Transverse colon (tissue), 4 donors: Measurements from ENCODE around the gene NPIPB13. TPM values are rescaled to one million over a fixed set of nuclear protein-coding genes. Genes with fewer than 3 reads are reported as not detected.
"Not testable (repeated sequence)": the region's sequence is repeated elsewhere in the genome, so short reads cannot be mapped to it uniquely, and the experiment has no call there.

Source experiments
- DNase-seq: peaks from one replicate; pipeline ENCODE4 v3.0.0-alpha.2; 2019
- H3K27ac ChIP-seq, 4 donors: fragments of 200-600 bp; sonication (generic); 2 replicates each; pipeline ENCODE4 v1.5.1; 2016 to 2018; ENCODE audit warnings: inconsistent platforms in 4 of 4
- H3K27me3 ChIP-seq: fragments of 200-600 bp; sonication (generic); 2 replicates; pipeline ENCODE4 v1.5.1; 2017; ENCODE audit warnings: inconsistent platforms
- H3K36me3 ChIP-seq, 4 donors: fragments of 200-600 bp; sonication (generic); 2 replicates each; pipeline ENCODE4 v1.5.1; 2017 to 2019; ENCODE audit warnings: inconsistent platforms in 4 of 4
- H3K4me1 ChIP-seq, 4 donors: fragments of 200-600 bp; sonication (generic); 2 replicates each; pipeline ENCODE4 v1.5.1; 2017 to 2020; ENCODE audit warnings: inconsistent platforms in 4 of 4
- H3K4me3 ChIP-seq, 4 donors: fragments of 200-600 bp; sonication (generic); 1 replicate in 1 of 4; 2 replicates in 3 of 4; pipeline versions ENCODE4 v1.5.1 to v1.6.1; 2017 to 2019; ENCODE audit warnings: inconsistent platforms in 4 of 4
- H3K9me3 ChIP-seq, 2 donors: fragments of 200-600 bp; sonication (generic); 2 replicates each; pipeline ENCODE4 v1.5.1; 2017 to 2019; ENCODE audit warnings: inconsistent platforms in 2 of 2
- WGBS, 2 donors: methylation state at CpG; one replicate each; pipeline ENCODE4 v1.1.5; 2018; ENCODE audit warnings: low coverage in 1 of 2; 5-methylcytosine and 5-hydroxymethylcytosine counted together
- in situ Hi-C, 4 donors: fragments of 200-750 bp; cut with MboI; loops; one replicate each; pipeline versions ENCODE4 v1.15.0 to v1.15.1; 2017; ENCODE audit warnings: low sequenced_read_pairs in 3 of 4, low pct_ligation_motif_present in 1 of 4, low pct_unique_long_range_greater_than_20kb in 1 of 4
- intact Hi-C: fragments of 100-400 bp; cut with DNase I; formaldehyde crosslinking; loops from one replicate; pipeline ENCODE4 v1.15.1; 2023; ENCODE audit warnings: low total_unique reads
- total RNA-seq, 4 donors: library from RNA; depleted of rRNA; stranded (reverse); fragments of >200 nt; gene quantifications; one replicate each; pipeline ENCODE4 v1.1.0, GENCODE V29; 2016

NPIPB13 gene
- total RNA-seq: 1 to 10 TPM; 2.4 to 6.4 (median 5.2) TPM

- DNase-seq, H3K27ac ChIP-seq, H3K4me1 ChIP-seq, intact Hi-C loops, H3K9me3 ChIP-seq, H3K36me3 ChIP-seq, H3K4me3 ChIP-seq, in situ Hi-C loops, H3K27me3 ChIP-seq: not testable (repeated sequence)
- WGBS, 2 donors: no CpG with 5 or more reads among the region's 4 CpGs
These were observed at the start of gene NPIPB13 for GRCh38 chr16:30248379-30248778. NPIPB13 (minus strand) TSS chr16:30248479; CDS start chr16:30245573, 2,906 bp downstream.

GRCh38 chr16:30282357-30282756, 34.1 kb upstream of the NPIPB13 start:
- peak; percentile 30 for DNase-seq
- in situ Hi-C loops, H3K4me1 ChIP-seq, intact Hi-C loops, H3K36me3 ChIP-seq, H3K27me3 ChIP-seq, H3K9me3 ChIP-seq, H3K4me3 ChIP-seq: not testable (repeated sequence)
- 70 to 78% methylated on average over 7 to 9 of the region's 10 CpGs for WGBS, 2 donors
- H3K27ac ChIP-seq: peak overlapping the region; percentile 68 to 79 (median 70)

GRCh38 chr16:30278523-30278922, 30.2 kb upstream of the NPIPB13 start:
- intact Hi-C loops, DNase-seq, H3K27me3 ChIP-seq, H3K4me1 ChIP-seq, H3K36me3 ChIP-seq, H3K9me3 ChIP-seq, H3K27ac ChIP-seq, in situ Hi-C loops, H3K4me3 ChIP-seq: not testable (repeated sequence)
- WGBS, 2 donors: 67% methylated on average over 1 of the region's 3 CpGs; no CpG with 5 or more reads in 1 of the 2 donors

- H3K36me3 ChIP-seq, H3K9me3 ChIP-seq, intact Hi-C loops, H3K27ac ChIP-seq, H3K4me1 ChIP-seq, H3K27me3 ChIP-seq, in situ Hi-C loops, H3K4me3 ChIP-seq: not testable (repeated sequence)
- DNase-seq: peak; percentile 1
- WGBS, 2 donors: 85% methylated on average over 5 of the region's 5 CpGs; no CpG with 5 or more reads in 1 of the 2 donors
These were observed 31.2 kb downstream of the NPIPB13 start for GRCh38 chr16:30217082-30217481.

GRCh38 chr16:30211414-30211813, 36.9 kb downstream of the NPIPB13 start:
- no CpG with 5 or more reads among the region's 4 CpGs for WGBS, 2 donors
- H3K27ac ChIP-seq, H3K27me3 ChIP-seq, intact Hi-C loops, in situ Hi-C loops, H3K4me3 ChIP-seq, H3K4me1 ChIP-seq, H3K36me3 ChIP-seq, H3K9me3 ChIP-seq, DNase-seq: not testable (repeated sequence)

- H3K9me3 ChIP-seq, H3K27ac ChIP-seq, H3K27me3 ChIP-seq, intact Hi-C loops, H3K4me3 ChIP-seq, H3K36me3 ChIP-seq, in situ Hi-C loops, H3K4me1 ChIP-seq: not testable (repeated sequence)
- WGBS, 2 donors: 15% methylated on average over 4 of the region's 6 CpGs; no CpG with 5 or more reads in 1 of the 2 donors
- peak; percentile 70 for DNase-seq
These were observed 39.2 kb downstream of the NPIPB13 start for GRCh38 chr16:30209032-30209431.

- intact Hi-C loops, in situ Hi-C loops: not testable (repeated sequence)
- peak; percentile 28 for DNase-seq
These were observed 41.1 kb downstream of the NPIPB13 start for GRCh38 chr16:30207063-30207704.

GRCh38 chr16:30206252-30206651, 42.0 kb downstream of the NPIPB13 start:
- H3K27me3 ChIP-seq, intact Hi-C loops, H3K9me3 ChIP-seq, DNase-seq, H3K27ac ChIP-seq, in situ Hi-C loops, H3K4me1 ChIP-seq, H3K36me3 ChIP-seq: not testable (repeated sequence)
- no CpG with 5 or more reads among the region's 33 CpGs for WGBS, 2 donors
- peak overlapping the region in 3 of 4 donors; percentile 33 to 51 (median 51) for H3K4me3 ChIP-seq

More at GRCh38 chr16:30207063-30207704, 41.1 kb downstream of the NPIPB13 start:
- H3K9me3 ChIP-seq, H3K36me3 ChIP-seq, H3K27me3 ChIP-seq, H3K27ac ChIP-seq, H3K4me1 ChIP-seq, H3K4me3 ChIP-seq: not testable (repeated sequence)
- WGBS, 2 donors: no CpG with 5 or more reads among the region's 9 CpGs

GRCh38 chr16:30205541-30206236, 42.6 kb downstream of the NPIPB13 start:
- H3K36me3 ChIP-seq, H3K9me3 ChIP-seq, H3K27me3 ChIP-seq, H3K4me1 ChIP-seq, in situ Hi-C loops, intact Hi-C loops: not testable (repeated sequence)
- peak; percentile 19 for DNase-seq
- 0% methylated on average over 17 of the region's 52 CpGs; no CpG with 5 or more reads in 1 of the 2 donors for WGBS, 2 donors
- Histone ChIP-seq H3K4me3 (peak overlapping the region in 3 of 4 donors; percentile 33 to 51 (median 51)), H3K27ac (peak overlapping the region in 1 of 4 donors; percentile 18)

GRCh38 chr16:30199608-30200343, 48.5 kb downstream of the NPIPB13 start:
- DNase-seq, intact Hi-C loops, H3K4me3 ChIP-seq, in situ Hi-C loops, H3K4me1 ChIP-seq, H3K36me3 ChIP-seq, H3K27me3 ChIP-seq, H3K9me3 ChIP-seq, H3K27ac ChIP-seq: not testable (repeated sequence)
- WGBS, 2 donors: no CpG with 5 or more reads among the region's 15 CpGs
